Fibroblast of the aortic adventitia (primary cell): ENCODE results near the gene PDZD2. TPM values are rescaled to one million over a fixed set of nuclear protein-coding genes. Genes with fewer than 3 reads are reported as not detected.
"Not testable (repeated sequence)": the region's sequence is repeated elsewhere in the genome, so short reads cannot be mapped to it uniquely, and the experiment has no call there.

ENCODE experiments used
- DNase-seq: peaks from one replicate; pipeline ENCODE4 v3.0.0-alpha.2; 2010; ENCODE audit warnings: low read depth
- H3K4me3 ChIP-seq: 2 replicates; pipeline ENCODE4 v1.5.1; 2011; ENCODE audit warnings: low read depth, mild to moderate bottlenecking, control low read depth, low read length, moderate library complexity
- total RNA-seq: library from RNA; depleted of rRNA; stranded (reverse); fragments of >200 nt; gene quantifications from 2 replicates; pipeline ENCODE4 v1.2.3, GENCODE V29; 2012; ENCODE audit warnings: low replicate concordance
- TF ChIP-seq, protein P1 (sequence below): IDR thresholded peaks from 2 replicates; pipeline ENCODE4 v1.5.1; 2011; ENCODE audit warnings: mild to moderate bottlenecking, low read length, control low read depth, inconsistent platforms; ENCODE audit not compliant: insufficient read depth

The PDZD2 gene
- total RNA-seq, 1 donor = under 0.01 TPM

DNA sequence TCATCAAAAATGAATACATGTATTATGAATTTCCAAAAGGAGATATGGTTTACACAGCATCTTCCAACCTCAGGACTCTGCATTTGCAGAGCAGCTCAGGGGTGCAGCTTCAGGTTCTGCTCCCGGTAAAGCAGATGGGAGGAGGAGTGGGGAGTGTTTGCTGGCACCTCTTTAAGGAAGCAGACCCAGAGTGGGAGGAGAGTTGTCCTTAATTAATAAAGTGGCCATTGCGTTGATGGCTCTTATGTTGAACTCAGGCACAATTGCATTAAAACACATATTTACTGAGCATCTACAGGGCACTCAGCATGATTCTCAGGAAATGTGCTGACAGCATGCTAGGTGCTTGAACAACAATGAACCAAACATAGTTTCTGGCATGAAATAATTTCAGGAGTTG, 121.0 kb downstream of the PDZD2 start:
- DNase-seq = no peak
- no peak overlapping the region for H3K4me3 ChIP-seq
- TF ChIP-seq, protein P1, sequence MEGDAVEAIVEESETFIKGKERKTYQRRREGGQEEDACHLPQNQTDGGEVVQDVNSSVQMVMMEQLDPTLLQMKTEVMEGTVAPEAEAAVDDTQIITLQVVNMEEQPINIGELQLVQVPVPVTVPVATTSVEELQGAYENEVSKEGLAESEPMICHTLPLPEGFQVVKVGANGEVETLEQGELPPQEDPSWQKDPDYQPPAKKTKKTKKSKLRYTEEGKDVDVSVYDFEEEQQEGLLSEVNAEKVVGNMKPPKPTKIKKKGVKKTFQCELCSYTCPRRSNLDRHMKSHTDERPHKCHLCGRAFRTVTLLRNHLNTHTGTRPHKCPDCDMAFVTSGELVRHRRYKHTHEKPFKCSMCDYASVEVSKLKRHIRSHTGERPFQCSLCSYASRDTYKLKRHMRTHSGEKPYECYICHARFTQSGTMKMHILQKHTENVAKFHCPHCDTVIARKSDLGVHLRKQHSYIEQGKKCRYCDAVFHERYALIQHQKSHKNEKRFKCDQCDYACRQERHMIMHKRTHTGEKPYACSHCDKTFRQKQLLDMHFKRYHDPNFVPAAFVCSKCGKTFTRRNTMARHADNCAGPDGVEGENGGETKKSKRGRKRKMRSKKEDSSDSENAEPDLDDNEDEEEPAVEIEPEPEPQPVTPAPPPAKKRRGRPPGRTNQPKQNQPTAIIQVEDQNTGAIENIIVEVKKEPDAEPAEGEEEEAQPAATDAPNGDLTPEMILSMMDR = no peak

- TF ChIP-seq, protein P1 = no peak
- DNase-seq = no peak
- no peak overlapping the region for H3K4me3 ChIP-seq
Measured at GRCh38 chr5:31761877-31762276, 122.9 kb downstream of the PDZD2 start.

DNA sequence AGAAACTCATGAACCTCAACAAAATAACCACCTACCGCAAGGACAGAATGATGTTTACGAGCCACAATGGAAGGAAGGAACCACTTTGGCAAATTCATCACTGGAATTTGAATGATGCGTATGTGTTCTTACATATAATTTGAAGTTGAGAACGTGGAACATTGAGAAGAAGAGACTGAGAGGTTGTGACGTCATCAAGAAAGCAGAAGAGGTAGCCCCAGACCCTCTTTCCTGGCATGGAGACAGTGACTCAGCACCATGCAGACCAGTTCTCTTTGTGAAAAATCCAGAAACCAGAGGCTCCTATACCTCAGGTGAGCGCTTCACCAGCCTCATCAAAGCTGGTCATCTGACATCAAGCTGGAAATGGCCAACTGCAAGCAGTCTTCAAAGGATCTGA, 124.5 kb downstream of the PDZD2 start:
- TF ChIP-seq, protein P1 = no peak
- H3K4me3 ChIP-seq = no peak overlapping the region
- DNase-seq = no peak

DNA sequence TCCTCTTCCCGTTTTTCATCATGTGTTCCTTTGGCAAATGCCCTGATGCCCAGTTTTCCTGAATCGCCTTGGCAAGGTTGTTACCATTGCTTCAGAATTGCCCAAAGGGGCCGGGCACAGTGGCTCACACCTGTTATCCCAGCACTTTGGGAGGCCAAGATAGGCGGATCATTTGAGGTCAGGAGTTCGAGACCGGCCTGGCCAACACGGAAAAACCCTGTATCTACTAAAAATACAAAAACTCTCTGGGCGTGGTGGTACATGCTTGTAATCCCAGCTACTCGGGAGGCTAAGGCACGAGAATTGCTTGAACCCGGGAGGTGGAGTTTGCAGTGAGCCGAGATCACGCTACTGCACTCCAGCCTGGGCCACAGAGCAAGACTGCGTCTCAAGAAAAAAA, 125.8 kb downstream of the PDZD2 start:
- not testable (repeated sequence) for DNase-seq, H3K4me3 ChIP-seq

DNA sequence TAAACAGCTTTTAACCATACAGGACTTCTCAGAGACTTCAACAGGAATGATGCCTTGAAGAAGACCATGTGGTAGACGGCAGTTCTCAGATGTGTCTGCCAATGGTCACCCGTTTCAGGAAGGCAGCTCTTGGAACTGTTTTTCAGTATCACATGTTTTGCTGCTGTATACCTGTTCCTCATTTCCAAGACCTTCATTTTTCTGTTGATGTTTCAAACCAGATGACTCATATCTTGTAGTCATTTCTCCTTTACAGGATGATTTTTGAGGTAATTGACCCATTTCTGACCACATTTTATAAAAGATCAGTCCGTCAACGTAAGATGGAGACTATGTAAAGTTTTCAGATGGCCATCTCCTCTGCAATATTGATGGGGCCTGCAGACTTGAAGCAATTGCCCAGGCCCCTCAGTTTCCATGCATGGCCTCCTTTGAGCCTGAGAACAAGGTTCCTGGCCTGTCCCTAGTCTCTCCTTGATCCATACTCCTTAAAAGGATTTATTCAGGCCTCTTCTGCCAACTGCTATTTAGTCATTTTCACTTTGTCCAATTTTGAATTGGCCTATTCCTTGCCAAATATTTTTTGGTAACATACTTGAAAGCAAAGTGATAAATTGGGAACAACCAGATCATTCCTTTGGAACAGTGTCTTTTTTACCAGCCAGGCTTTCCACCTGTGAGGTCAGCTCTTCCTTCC, 128.6 kb downstream of the PDZD2 start:
- no peak for DNase-seq
- no peak overlapping the region for H3K4me3 ChIP-seq
- TF ChIP-seq, protein P1 = no peak

DNA sequence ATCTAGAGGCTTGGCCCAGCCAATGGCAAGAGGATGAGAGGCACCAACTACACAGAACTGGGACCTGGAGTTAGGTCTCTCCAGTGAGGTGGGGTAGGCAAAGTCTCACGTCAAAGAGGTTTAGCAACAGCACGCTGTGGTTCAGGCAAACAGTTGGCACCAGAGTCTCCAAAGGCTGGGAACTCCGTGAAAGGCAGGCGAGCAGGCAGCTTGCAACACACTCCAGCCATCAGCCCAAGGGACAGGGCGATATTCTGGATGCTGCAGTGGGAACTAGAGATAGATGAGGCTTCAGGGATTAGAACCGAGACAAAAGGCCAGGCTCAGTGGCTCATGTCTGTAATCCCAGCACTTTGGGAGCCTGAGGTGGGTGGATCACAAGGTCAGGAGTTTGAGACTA, 129.1 kb downstream of the PDZD2 start:
- DNase-seq = no peak
- H3K4me3 ChIP-seq = no peak overlapping the region
- TF ChIP-seq, protein P1 = no peak

GRCh38 chr5:31768784-31769183, 129.9 kb downstream of the PDZD2 start:
- TF ChIP-seq, protein P1 = no peak
- H3K4me3 ChIP-seq = no peak overlapping the region
- no peak for DNase-seq
